GM23248 (cell line): ENCODE data around the gene ADAMTS7.

Experiments
- EZH2 ChIP-seq: fragments of 200-600 bp; sonication (generic); IDR thresholded peaks from 2 replicates; pipeline ENCODE4 v1.6.1; 2018; ENCODE audit warnings: antibody characterized with exemption, mild to moderate bottlenecking; ENCODE audit not compliant: insufficient read depth, poor library complexity, severe bottlenecking
- EZH2phosphoT487 ChIP-seq: fragments of 200-600 bp; sonication (generic); IDR thresholded peaks from 2 replicates; pipeline ENCODE4 v1.6.1; 2018; ENCODE audit warnings: antibody characterized with exemption, moderate library complexity, mild to moderate bottlenecking, low read depth; ENCODE audit not compliant: insufficient read depth

GRCh38 chr15:78768531-78769408 is 42.5 kb downstream of the ADAMTS7 start:
- TF ChIP-seq EZH2 (no peak), EZH2phosphoT487 (no peak)
